Activated CD4-positive, CD25-positive, alpha-beta regulatory T cell treated with anti-CD3 and anti-CD28 coated beads, Interleukin-2, amount 50 U/mL, for 72 hours (primary cell): Measurements from ENCODE around the gene RHOD.

ENCODE experiments used
- DNase-seq: peaks from one replicate; pipeline ENCODE4 v3.0.0; 2021

The RHOD gene

GRCh38 chr11:67062526-67063373 is 6.1 kb downstream of the RHOD start:
- no peak for DNase-seq

- no peak for DNase-seq
Observed at GRCh38 chr11:67066333-67066709, 9.7 kb downstream of the RHOD start.

- peak; percentile 81 for DNase-seq
Observed at GRCh38 chr11:67071420-67072284, 15.0 kb downstream of the RHOD start.

DNA sequence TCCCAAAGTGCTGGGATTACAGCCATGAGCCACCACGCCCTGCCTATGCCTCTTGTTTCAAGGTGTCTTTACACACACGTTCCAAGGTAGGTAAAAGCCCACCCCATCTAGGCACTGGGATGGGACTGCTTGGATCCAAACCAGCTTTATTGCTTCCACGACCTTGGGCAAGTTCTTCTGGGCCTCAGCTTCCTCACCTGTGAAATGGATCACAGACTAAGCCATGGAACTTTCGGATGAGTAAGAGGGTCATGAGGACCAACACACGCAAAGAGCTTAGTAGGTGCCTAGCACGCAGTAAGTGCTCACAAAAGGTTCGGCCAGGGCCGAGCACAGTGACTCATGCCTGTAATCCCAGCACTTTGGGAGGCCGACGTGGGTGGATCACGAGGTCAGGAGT is 15.6 kb downstream of the RHOD start:
- no peak for DNase-seq

GRCh38 chr11:67073908-67074307 is 17.3 kb downstream of the RHOD start:
- no peak for DNase-seq

DNA sequence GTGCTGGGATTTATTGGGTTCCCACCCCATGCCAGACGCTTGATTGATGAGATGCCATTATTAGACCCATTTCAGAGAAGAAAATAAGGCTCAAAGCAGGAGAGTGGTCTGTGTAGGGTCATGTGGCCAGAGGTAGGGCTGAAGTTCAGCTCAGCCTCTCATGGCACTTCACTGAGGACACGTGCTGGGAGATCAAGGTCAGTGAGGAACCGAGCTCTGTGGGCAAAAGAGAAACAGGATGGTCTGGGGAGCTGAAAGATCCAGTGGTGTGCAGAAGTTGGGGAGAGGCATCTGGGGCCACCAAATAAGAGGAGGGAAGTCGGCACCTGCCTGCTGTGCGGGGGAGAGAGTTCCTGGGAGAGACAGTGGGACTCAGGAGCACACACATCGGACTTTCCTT is 19.6 kb downstream of the RHOD start:
- DNase-seq, result no peak

DNA sequence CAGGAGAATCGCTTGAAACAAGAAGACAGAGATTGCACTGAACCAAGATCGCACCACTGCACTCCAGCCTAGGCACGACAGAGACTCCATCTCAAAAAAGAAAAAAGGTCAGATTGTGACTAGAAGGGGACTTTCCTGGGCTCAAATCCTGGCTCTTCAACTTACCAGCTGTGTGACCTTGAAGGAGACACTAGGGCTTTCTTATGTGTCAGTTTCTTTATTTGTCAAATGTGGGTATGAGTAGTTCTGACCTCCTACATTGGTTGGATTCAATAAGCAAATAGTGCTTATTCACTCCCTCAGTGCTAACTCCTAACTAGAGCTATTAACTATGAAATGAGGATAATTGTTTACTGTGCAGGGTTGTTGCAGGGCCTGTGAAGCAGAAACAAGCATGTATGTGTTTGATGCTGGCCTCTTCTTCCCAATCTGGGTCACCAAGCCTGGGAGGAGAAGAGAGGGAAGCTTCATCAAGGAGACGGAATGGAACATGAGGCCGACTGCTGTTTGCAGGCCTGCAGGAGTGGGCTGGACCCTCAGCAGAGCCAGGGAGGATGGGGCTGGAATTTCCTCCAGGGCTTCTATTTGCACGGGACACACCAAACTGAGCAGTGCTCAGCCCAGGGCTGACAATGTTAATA is 22.5 kb downstream of the RHOD start:
- no peak for DNase-seq

- DNase-seq, result no peak
Observed at GRCh38 chr11:67082071-67082791, 25.6 kb downstream of the RHOD start.

DNA sequence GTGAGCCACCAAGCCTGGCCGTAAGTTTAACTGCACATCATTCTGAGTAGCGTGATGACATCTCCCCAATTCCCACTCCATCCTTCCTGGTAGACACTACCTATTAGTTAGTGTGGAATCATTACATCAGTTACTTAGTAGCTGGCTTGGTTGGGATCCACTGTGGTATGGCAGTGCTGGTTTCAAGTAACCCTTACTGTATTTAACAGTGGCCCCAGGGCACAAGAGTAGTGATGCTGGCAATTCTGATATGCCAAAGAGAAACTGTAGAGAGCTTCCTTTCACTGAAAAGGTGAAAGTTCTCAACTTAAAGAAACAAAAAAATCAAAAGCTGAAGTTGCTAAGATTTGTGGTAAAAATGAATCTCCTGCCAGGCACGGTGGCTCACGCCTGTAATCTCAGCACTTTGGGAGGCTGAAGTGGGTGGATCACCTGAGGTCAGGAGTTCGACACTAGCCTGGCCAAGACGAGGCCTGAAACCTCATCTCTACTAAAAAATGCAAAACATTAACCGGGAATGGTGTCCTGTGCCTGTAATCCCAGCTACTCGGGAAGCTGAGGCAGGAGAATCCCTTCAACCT is 27.2 kb downstream of the RHOD start:
- no peak for DNase-seq

- no peak for DNase-seq
Observed at GRCh38 chr11:67085617-67086016, 29.0 kb downstream of the RHOD start.

DNA sequence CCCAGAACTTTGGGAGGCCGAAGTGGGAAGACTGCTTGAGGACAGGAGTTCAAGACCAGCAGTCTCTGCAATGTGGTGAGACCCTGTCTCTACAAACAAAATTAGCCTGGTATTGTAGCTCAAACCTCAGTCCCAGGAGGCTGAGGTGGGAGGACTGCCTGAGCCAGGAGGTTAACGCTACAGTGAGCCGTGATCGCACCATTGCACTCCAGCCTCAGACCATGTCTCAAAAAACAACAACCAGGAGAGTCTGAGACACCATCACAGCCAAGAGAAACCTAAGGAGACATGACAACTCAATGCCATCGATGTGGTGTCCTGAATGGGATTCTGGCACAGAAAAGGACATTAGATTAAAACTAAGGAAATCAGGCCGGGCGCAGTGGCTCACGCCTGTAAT is 34.1 kb downstream of the RHOD start:
- DNase-seq, result no peak

- no peak for DNase-seq
Observed at GRCh38 chr11:67095214-67095507, 38.5 kb downstream of the RHOD start.

DNA sequence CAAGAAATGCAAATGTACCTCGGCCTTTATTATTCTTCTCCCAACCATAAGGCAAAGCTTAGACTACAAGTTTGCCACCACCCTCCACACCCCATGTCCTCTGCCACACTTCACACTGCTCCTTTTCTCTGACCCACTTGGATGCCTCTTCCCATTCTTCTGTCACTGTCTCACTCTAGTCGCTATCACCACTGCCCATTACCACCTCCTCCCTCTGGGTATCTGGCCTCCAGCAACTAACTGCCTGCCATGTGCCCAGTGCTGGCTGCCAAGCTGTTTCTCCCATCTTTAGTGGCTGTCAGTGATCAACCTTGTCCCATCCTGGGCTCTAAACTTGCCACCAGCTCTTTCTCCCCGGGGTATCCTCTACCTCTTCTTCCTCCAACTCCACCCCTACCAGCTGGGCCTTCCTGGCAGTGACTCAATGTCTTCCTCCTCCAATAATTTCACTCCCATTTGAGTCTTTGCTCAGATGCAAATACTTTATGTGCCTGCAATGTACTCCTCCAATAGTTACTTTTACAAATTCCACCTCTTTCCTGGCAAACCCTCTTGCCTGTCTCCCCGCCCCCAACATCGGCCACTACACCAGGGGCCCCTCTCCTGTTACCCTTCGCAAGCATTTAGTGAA is 42.3 kb downstream of the RHOD start:
- DNase-seq, result no peak

GRCh38 chr11:67099831-67100324 is 43.2 kb downstream of the RHOD start:
- no peak for DNase-seq

DNA sequence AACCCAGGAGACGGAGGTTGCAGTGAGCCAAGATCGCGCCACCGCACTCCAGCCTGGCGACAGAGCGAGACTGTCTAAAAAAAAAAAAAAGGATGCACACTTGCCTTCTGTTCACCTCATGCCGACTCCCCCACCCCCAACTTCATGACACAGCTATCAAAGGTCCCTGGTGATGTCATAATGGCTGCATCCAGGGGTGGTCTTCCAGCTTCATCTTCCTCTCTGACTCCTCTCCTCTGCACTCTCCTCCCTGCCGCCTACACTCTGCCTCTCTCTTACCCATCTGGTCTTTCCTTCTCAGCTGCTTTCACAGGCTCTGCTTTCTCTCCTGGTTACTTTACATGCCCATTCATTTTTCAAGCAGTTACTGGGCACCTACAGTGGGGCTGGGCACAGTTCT is 46.0 kb downstream of the RHOD start:
- no peak for DNase-seq

GRCh38 chr11:67105964-67106363 is 49.3 kb downstream of the RHOD start:
- DNase-seq, result no peak

DNA sequence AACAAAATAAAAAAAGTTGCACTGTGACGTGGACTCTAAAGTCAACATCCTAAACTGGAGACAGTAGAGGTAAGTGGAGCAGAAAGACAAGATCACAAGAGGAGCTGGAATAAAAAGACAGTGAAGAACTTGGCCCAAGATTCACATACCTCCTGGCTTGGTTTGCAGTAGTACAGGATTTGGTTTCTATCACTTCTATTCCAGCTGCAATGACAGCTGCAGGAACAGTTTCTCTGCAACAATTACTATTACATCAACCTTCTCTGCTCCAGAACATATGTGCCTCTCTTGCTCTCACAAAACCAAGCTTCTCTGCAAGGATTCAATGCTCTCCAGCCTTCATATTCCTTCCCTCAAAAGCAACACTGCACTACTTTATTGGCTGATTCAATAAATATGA is 54.6 kb downstream of the RHOD start:
- DNase-seq, result no peak

GRCh38 chr11:67113231-67113721 is 56.6 kb downstream of the RHOD start:
- no peak for DNase-seq

- DNase-seq, result no peak
Observed at GRCh38 chr11:67114275-67114896, 57.7 kb downstream of the RHOD start.

DNA sequence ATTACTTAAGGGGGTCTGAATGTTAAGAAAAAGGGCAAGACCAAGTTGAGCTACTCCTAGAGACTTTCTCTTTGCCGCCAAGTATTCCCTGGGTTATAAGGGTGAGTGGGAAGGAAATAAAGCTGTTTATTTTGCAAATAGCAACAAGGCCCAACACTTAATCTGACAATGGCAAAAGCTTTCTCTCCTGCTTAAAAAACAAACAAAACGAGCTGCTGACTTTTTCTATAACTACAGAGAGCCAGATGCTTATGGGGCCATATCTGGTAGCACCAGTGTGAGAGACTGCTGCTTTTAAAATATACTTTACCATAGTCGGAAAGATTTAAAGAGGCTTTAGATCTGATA is 60.1 kb downstream of the RHOD start:
- DNase-seq, result no peak

DNA sequence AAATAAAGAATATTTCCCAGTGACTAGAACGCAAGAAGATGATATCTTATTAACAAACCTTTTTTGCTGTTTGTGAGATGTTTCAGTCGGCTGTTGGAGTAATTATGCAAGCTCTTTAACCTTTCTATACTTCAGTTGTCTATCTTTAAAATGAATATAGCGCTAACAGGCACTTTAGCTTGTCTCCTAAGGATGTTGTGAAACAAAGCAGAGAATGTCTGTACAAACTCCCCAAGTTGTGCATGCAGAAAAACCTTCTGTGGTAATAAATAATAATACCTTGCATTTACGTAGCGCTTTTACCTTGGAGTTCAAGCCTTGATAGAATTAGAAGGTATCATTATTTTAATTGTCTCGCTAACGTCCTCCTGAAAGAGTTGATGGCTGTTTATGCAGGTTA is 60.5 kb downstream of the RHOD start:
- no peak for DNase-seq
